Occipital lobe (tissue), 2 donors: ENCODE results near the gene KLF7. TPM values are rescaled to one million over a fixed set of nuclear protein-coding genes. Genes with fewer than 3 reads are reported as not detected.

Experiments
- DNase-seq: peaks from one replicate; lab custom pipeline; 2025; lab: John Stamatoyannopoulos, UW
- total RNA-seq: library from RNA; depleted of rRNA; stranded (reverse); fragments of >200 nt; gene quantifications from one replicate; pipeline ENCODE4 v1.2.3, GENCODE V29; 2014

KLF7 gene
- total RNA-seq, 1 donor from 2014 or later: 69.7 TPM

- no peak for DNase-seq
Measured at GRCh38 chr2:207149249-207150213, 16.2 kb downstream of the KLF7 start.

- no peak for DNase-seq
Measured at GRCh38 chr2:207148020-207148419, 17.7 kb downstream of the KLF7 start.

GRCh38 chr2:207144173-207144785, 21.5 kb downstream of the KLF7 start:
- DNase-seq: no peak

GRCh38 chr2:207143215-207144172, 22.3 kb downstream of the KLF7 start:
- DNase-seq: no peak

GRCh38 chr2:207142461-207142860, 23.3 kb downstream of the KLF7 start:
- no peak for DNase-seq

- DNase-seq: no peak
Measured at GRCh38 chr2:207141386-207141785, 24.4 kb downstream of the KLF7 start.

GRCh38 chr2:207140265-207140664, 25.5 kb downstream of the KLF7 start:
- DNase-seq: no peak

GRCh38 chr2:207139552-207139951, 26.2 kb downstream of the KLF7 start:
- no peak for DNase-seq

GRCh38 chr2:207138627-207139297, 27.0 kb downstream of the KLF7 start:
- no peak for DNase-seq

GRCh38 chr2:207137596-207138337, 28.0 kb downstream of the KLF7 start:
- DNase-seq: no peak

GRCh38 chr2:207136874-207137273, 28.9 kb downstream of the KLF7 start:
- DNase-seq: no peak

- no peak for DNase-seq
Measured at GRCh38 chr2:207135801-207136457, 29.8 kb downstream of the KLF7 start.

- DNase-seq: no peak
Measured at GRCh38 chr2:207135340-207135739, 30.4 kb downstream of the KLF7 start.

- no peak for DNase-seq
Measured at GRCh38 chr2:207133820-207134519, 31.8 kb downstream of the KLF7 start.

- DNase-seq: no peak
Measured at GRCh38 chr2:207133458-207133819, 32.3 kb downstream of the KLF7 start.

GRCh38 chr2:207132019-207132418, 33.7 kb downstream of the KLF7 start:
- DNase-seq: no peak

- DNase-seq: no peak
Measured at GRCh38 chr2:207131594-207131993, 34.2 kb downstream of the KLF7 start.

GRCh38 chr2:207130958-207131521, 34.7 kb downstream of the KLF7 start:
- DNase-seq: no peak

GRCh38 chr2:207129821-207130220, 35.9 kb downstream of the KLF7 start:
- DNase-seq: no peak
